ENCODE results near the gene NEK7. TPM values are rescaled to one million over a fixed set of nuclear protein-coding genes. Genes with fewer than 3 reads are reported as not detected.

Gene NEK7
- total RNA-seq, 6 experiments from 2014 or later: 20.6 to 32.3 (median 21.5) TPM

DNA sequence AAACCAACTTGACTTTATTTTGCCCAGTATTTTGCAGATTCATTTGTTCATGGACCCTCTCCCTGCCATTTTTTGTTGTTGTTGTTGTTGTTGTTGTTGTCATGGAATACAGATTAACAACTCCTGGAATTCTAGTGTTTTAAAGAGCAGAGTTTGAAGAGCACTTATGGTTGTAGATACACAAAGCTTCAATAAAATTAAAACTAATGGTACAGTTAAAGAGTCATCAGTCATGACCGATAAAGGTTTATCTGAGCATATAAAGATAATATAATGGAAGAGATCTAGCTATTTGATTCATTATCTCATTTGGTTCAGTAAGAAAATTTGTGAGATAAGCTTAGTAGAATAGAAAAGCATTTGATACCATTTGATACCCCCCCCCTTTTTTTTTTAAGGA is 21.8 kb downstream of the NEK7 start:
- H3K4me1 ChIP-seq: peaks cover 0 to 46% (median 6%) of the 10 kb centered on the region in 4 donors
- no peaks in the 10 kb centered on the region for H3K9me3 ChIP-seq
- intact Hi-C loops (cut with DNase I): no loop called here
- ATAC-seq: no peak
- no peak for TF ChIP-seq POLR2A (IDR thresholded peaks at IDR 0.05)
- TF ChIP-seq, protein P1, sequence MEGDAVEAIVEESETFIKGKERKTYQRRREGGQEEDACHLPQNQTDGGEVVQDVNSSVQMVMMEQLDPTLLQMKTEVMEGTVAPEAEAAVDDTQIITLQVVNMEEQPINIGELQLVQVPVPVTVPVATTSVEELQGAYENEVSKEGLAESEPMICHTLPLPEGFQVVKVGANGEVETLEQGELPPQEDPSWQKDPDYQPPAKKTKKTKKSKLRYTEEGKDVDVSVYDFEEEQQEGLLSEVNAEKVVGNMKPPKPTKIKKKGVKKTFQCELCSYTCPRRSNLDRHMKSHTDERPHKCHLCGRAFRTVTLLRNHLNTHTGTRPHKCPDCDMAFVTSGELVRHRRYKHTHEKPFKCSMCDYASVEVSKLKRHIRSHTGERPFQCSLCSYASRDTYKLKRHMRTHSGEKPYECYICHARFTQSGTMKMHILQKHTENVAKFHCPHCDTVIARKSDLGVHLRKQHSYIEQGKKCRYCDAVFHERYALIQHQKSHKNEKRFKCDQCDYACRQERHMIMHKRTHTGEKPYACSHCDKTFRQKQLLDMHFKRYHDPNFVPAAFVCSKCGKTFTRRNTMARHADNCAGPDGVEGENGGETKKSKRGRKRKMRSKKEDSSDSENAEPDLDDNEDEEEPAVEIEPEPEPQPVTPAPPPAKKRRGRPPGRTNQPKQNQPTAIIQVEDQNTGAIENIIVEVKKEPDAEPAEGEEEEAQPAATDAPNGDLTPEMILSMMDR (IDR thresholded peaks at IDR 0.05): no peak
- H3K36me3 ChIP-seq: no peaks in the 10 kb centered on the region
- H3K4me3 ChIP-seq: no peak overlapping the region
- no peak for DNase-seq
- no peak overlapping the region for H3K27ac ChIP-seq
- no peaks in the 10 kb centered on the region for H3K27me3 ChIP-seq
- WGBS (ENCODE audit: insufficient coverage, low coverage, low lambda C conversion rate, missing lambda C conversion rate): 93% methylated on average over 1 of the region's 1 CpG

DNA sequence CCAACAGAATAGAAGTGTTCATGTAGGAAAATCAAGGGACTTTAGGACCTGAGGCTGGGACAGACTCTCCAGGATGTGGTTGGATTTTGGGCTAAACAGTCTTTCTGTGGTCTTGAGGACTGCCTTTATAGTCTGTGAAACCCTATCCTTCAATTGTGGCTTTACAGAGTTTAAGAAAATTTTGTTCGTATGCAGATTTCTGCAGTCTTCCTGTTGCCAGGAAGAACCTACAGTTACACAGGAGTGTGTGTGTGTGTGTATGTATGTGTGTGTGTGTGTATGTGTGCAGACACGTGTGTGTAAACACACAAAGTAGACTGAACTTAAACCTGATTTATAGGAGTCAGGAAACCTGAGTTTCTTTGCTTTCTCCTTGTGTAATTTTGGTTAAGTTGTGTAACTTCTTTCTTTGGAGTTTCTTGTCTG is 22.8 kb downstream of the NEK7 start:
- 25% methylated on average over 2 of the region's 2 CpGs for WGBS (ENCODE audit: insufficient coverage, low coverage, low lambda C conversion rate, missing lambda C conversion rate)
- no peak overlapping the region for H3K4me3 ChIP-seq
- ATAC-seq: peak in 2 of 4 donors; percentile 25 to 30
- intact Hi-C loops (cut with DNase I): no loop called here
- no peaks in the 10 kb centered on the region for H3K27me3 ChIP-seq
- TF ChIP-seq POLR2A (IDR thresholded peaks at IDR 0.05): no peak
- peaks cover 0 to 37% (median 4%) of the 10 kb centered on the region in 4 donors for H3K4me1 ChIP-seq
- H3K9me3 ChIP-seq: no peaks in the 10 kb centered on the region
- H3K27ac ChIP-seq: no peak overlapping the region
- no peaks in the 10 kb centered on the region for H3K36me3 ChIP-seq
- DNase-seq: no peak

DNA sequence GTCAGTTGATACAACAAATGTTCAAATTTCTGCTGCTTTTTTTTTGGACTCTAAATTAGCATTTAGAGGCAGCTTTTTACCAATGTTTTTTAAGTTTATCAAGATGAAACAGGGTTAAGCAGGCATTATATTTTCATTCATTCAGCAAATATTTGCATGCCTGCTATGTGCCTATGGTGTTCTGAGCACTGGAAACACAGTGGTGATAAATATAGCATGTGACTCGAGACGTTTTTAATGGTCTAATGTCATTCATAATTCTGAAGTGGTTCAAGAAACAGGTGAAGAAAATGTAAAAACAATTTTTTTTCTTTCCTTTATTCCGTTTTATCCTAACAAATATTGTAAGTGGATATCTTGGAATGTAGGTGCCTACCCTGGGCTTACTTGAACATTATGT is 26.8 kb downstream of the NEK7 start:
- Histone ChIP-seq H3K27ac (no peak overlapping the region), H3K4me1 (peaks cover 0 to 21% (median 6%) of the 10 kb centered on the region in 4 donors)
- WGBS (ENCODE audit: insufficient coverage, low coverage, low lambda C conversion rate, missing lambda C conversion rate): 76% methylated on average over 3 of the region's 3 CpGs

DNA sequence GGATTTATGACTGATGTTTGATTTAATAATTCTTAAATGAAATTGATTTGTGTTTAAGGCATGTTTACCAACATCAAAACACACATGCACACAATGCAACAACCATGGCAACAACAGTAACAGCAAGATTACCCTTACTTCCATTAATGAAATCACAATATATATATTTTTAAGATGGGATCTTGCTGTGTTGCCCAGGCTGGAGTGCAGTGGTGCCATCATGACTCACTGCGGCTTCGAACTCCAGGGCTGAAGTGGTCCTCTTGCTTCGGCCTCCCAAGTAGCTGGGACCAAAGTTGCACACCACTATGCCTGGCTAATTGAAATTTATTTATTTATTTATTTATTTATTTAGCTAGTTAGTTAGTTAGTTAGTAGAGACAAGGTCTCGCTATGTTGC is 27.7 kb downstream of the NEK7 start:
- H3K36me3 ChIP-seq: no peaks in the 10 kb centered on the region
- no peak overlapping the region for H3K4me3 ChIP-seq
- no peak overlapping the region for H3K27ac ChIP-seq
- ATAC-seq: no peak
- intact Hi-C loops (cut with DNase I): no loop called here
- no peaks in the 10 kb centered on the region for H3K9me3 ChIP-seq
- no peak for DNase-seq
- peaks cover 0 to 15% (median 6%) of the 10 kb centered on the region in 4 donors for H3K4me1 ChIP-seq
- TF ChIP-seq, protein P1 (IDR thresholded peaks at IDR 0.05): no peak
- no peak for TF ChIP-seq POLR2A (IDR thresholded peaks at IDR 0.05)
- H3K27me3 ChIP-seq: no peaks in the 10 kb centered on the region
- 95% methylated on average over 4 of the region's 4 CpGs for WGBS (ENCODE audit: insufficient coverage, low coverage, low lambda C conversion rate, missing lambda C conversion rate)

More for the DNA sequence above, 26.8 kb downstream of the NEK7 start:
- TF ChIP-seq, protein P1 (IDR thresholded peaks at IDR 0.05): no peak
- TF ChIP-seq POLR2A (IDR thresholded peaks at IDR 0.05): no peak
- ATAC-seq: no peak
- no peak overlapping the region for H3K4me3 ChIP-seq
- H3K27me3 ChIP-seq: no peaks in the 10 kb centered on the region
- no peaks in the 10 kb centered on the region for H3K36me3 ChIP-seq
- no peaks in the 10 kb centered on the region for H3K9me3 ChIP-seq
- DNase-seq: no peak
- intact Hi-C loops (cut with DNase I): no loop called here

DNA sequence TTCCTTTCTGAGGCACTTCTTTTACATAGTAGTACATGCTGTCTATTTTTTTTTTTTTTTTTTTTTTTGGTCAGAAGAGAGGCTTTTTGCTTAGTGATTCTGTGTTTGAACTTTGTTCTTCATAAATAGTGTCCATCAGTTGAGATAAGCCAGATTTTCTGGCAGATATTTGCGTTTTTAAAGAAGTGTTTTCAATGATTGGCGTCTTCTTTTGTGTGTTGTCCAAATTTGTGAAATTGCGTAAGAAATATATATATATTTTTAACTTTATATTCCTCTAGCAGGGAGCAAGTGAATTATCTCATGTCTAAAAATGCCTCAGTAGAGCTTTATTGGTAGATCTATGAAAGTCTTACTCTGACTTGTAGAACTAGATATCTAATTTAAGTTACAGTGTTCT is 28.3 kb downstream of the NEK7 start:
- 28% methylated on average over 3 of the region's 3 CpGs for WGBS (ENCODE audit: insufficient coverage, low coverage, low lambda C conversion rate, missing lambda C conversion rate)
- intact Hi-C loops (cut with DNase I): no loop called here
- Histone ChIP-seq H3K27me3 (no peaks in the 10 kb centered on the region), H3K4me1 (peaks cover 0 to 13% (median 6%) of the 10 kb centered on the region in 4 donors), H3K9me3 (no peaks in the 10 kb centered on the region), H3K4me3 (no peak overlapping the region), H3K36me3 (no peaks in the 10 kb centered on the region), H3K27ac (no peak overlapping the region)
- TF ChIP-seq, protein P1 (IDR thresholded peaks at IDR 0.05): no peak
- TF ChIP-seq POLR2A (IDR thresholded peaks at IDR 0.05): no peak
- DNase-seq: no peak
- peak in 1 of 4 donors; percentile 43 for ATAC-seq

Data from right lobe of liver (tissue), 6 donors.